Bronchial epithelial cell (primary cell): ENCODE results near the gene FAM20A. TPM values are rescaled to one million over a fixed set of nuclear protein-coding genes. Genes with fewer than 3 reads are reported as not detected.

ENCODE experiments used
- DNase-seq: peaks from one replicate; pipeline ENCODE4 v3.0.0-alpha.2; 2010; ENCODE audit warnings: low read depth
- FAIRE-seq: peaks from 2 replicates; lab custom pipeline; 2011; peaks lifted over from hg19 to GRCh38; lab: Jason Lieb, UNC
- H3K27me3 ChIP-seq: 2 replicates; pipeline ENCODE4 v1.5.1; 2011; ENCODE audit warnings: low read length; ENCODE audit not compliant: control insufficient read depth, insufficient read depth
- H3K36me3 ChIP-seq: 2 replicates; pipeline ENCODE4 v1.5.1; 2011; ENCODE audit warnings: low read length; ENCODE audit not compliant: control insufficient read depth, insufficient read depth
- H3K4me3 ChIP-seq: 2 replicates; pipeline ENCODE4 v1.5.1; 2011; ENCODE audit warnings: mild to moderate bottlenecking, low read depth, low read length, control low read depth
- total RNA-seq: library from RNA; depleted of rRNA; stranded (reverse); fragments of >200 nt; gene quantifications from 2 replicates; pipeline ENCODE4 v1.2.1, GENCODE V29; 2014
- TF ChIP-seq, protein P1 (sequence below): IDR thresholded peaks from 2 replicates; pipeline ENCODE4 v1.5.1; 2011; ENCODE audit warnings: mild to moderate bottlenecking, moderate library complexity, low read length, control low read depth, inconsistent platforms; ENCODE audit not compliant: insufficient read depth, severe bottlenecking

The FAM20A gene
- total RNA-seq, 1 donor from 2014 or later: 0.26 TPM

DNA sequence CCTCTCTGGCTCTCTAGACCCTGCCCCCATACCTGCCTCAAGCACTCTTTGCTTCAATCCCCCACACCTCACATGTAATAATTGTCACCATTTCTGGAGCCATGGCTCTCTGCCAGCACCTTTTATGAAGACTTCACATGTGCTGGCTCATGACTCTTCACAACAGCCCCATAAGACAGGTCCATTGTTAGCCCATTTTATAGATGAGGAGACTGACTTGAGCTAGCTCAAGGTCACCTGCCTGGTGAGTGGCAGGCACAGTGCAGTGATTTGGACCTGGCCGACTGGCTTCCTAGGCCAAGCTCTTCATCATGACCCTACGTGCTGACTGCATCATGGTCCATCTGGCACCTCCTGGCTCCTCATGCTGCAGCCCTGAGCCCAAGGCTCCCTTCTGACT, 25.0 kb downstream of the FAM20A start:
- FAIRE-seq (no peak), DNase-seq (no peak)
- Histone ChIP-seq H3K27me3 (no peaks in the 10 kb centered on the region), H3K36me3 (no peaks in the 10 kb centered on the region), H3K4me3 (no peak overlapping the region)
- TF ChIP-seq, protein P1, sequence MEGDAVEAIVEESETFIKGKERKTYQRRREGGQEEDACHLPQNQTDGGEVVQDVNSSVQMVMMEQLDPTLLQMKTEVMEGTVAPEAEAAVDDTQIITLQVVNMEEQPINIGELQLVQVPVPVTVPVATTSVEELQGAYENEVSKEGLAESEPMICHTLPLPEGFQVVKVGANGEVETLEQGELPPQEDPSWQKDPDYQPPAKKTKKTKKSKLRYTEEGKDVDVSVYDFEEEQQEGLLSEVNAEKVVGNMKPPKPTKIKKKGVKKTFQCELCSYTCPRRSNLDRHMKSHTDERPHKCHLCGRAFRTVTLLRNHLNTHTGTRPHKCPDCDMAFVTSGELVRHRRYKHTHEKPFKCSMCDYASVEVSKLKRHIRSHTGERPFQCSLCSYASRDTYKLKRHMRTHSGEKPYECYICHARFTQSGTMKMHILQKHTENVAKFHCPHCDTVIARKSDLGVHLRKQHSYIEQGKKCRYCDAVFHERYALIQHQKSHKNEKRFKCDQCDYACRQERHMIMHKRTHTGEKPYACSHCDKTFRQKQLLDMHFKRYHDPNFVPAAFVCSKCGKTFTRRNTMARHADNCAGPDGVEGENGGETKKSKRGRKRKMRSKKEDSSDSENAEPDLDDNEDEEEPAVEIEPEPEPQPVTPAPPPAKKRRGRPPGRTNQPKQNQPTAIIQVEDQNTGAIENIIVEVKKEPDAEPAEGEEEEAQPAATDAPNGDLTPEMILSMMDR: no peak

DNA sequence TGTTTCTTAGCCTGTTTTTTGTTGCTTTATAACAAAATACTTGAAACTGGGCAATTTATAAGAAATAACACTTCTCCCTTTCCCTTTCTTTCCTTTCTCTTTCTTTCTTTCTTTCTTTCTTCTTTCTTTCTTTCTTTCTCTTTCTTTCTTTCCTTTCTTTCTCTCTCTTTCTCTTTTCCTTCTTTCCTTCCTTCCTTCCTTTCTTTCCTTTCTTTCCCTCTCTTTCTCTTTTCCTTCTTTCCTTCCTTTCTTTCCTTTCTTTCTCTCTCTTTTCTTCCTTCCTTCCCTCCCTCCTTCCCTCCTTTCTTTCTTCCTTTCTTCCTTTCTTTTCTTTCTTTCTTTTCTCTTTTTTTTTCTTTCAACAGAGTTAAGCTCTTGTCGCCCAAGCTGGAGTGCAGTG, 27.8 kb downstream of the FAM20A start:
- FAIRE-seq (no peak), DNase-seq (no peak)
- TF ChIP-seq, protein P1: no peak
- Histone ChIP-seq H3K27me3 (no peaks in the 10 kb centered on the region), H3K36me3 (no peaks in the 10 kb centered on the region), H3K4me3 (no peak overlapping the region)

DNA sequence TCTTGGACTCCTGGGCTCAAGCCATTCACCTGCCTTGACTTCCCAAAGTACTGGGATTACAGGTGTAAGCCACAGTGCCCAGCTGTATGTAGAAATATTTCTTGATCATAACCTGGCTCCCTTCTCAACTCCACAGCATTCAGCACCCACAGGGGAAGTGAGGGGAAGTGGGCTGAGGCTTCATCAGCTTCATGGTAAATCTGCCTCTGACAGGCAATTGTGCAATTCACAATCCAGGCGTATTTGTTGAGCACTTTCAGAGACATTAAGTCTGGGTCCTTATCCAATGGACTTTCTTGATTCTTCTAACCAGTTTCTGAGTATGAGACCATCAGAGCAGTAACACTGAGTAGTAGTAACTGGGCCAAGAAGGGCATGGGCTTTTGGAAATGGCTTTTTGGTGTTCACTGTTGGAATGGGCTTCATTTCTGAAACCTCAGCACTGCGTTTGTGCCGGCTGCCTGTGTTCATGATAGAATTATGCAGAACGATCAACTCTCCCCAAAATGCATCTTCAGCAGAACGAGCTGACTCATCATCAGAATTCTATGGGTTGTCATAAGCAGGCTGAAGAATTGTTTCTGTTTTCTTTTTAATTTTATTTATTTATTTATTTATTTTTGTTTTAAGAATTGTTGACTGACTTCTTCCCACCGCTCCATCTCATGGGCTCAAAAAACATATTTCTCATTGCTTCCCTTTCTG, 28.9 kb downstream of the FAM20A start:
- Histone ChIP-seq H3K4me3 (no peak overlapping the region), H3K36me3 (no peaks in the 10 kb centered on the region), H3K27me3 (no peaks in the 10 kb centered on the region)
- DNase-seq (no peak), FAIRE-seq (no peak)
- TF ChIP-seq, protein P1: no peak

DNA sequence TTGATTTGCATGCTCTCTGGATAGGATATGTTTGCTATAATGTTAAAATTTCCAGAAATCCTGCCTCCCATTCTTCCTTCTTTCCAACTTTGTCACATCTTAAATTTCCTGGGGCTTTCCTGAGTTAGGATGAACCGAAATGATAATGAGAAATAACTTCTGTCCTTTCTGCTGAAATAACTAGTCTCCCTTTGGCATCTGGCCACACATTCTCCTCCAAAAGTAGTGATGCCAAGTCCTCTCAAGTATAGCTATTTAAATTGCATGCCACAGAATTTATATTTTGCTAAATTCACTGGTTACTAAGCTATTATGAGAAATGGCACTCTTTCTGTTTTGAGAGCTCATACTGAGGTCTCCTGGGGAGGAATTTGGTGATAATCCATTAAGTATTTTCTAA, 30.6 kb downstream of the FAM20A start:
- no peaks in the 10 kb centered on the region for H3K27me3 ChIP-seq
- no peaks in the 10 kb centered on the region for H3K36me3 ChIP-seq
- DNase-seq (no peak), FAIRE-seq (no peak)
- no peak overlapping the region for H3K4me3 ChIP-seq
- TF ChIP-seq, protein P1: no peak

DNA sequence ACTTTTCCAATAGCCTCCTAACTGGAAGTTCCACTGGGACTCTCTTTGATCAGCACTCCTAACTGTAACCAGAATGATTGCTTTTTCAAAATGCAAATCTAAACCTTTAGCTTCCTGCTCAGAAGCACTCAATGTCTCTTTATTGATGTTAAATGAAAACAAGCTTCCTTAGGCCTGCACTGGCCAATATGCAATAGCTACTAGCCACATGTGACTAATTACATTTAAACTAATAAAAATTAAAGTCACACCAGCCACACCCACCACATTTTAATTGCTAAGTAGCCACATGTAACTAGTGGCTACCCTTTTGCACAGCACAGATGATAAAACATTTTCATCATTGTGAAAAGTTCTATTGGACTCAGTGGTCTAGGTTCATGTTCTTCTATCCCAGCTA, 31.8 kb downstream of the FAM20A start:
- Histone ChIP-seq H3K27me3 (no peaks in the 10 kb centered on the region), H3K4me3 (no peak overlapping the region), H3K36me3 (no peaks in the 10 kb centered on the region)
- DNase-seq: no peak
- TF ChIP-seq, protein P1: no peak
- no peak for FAIRE-seq

DNA sequence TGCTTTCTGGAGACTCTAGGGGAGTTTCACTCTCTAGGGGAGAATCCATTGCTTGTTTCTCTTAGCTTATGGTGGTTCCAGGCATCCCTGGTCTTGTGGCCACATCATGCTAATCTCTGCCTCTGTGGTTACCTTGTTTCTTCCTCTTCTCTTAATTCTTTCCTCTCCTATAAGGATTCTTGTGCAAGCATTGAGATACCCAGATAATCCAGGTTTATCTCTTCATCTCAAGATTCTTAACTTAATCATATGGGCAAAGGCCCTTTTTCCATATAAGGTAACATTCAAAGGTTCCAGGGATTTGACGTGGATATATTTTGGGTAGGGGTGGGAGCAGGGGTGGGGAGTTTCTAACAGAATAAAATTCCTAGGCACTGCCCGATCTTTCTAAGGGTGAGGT, 32.6 kb downstream of the FAM20A start:
- TF ChIP-seq, protein P1: no peak
- DNase-seq (no peak), FAIRE-seq (no peak)
- no peaks in the 10 kb centered on the region for H3K27me3 ChIP-seq
- no peaks in the 10 kb centered on the region for H3K36me3 ChIP-seq
- no peak overlapping the region for H3K4me3 ChIP-seq
